GM21381 (cell line): ENCODE measurements around the gene SYCP2.
"Not testable (repeated sequence)": the region's sequence is repeated elsewhere in the genome, so short reads cannot be mapped to it uniquely, and the experiment has no call there.

Experiments used
- ATAC-seq: cut with Tn5 transposase; IDR thresholded peaks from one replicate; pipeline ENCODE4 v1.9.1; 2021; ENCODE audit warnings: mild to moderate bottlenecking, moderate library complexity; ENCODE audit not compliant: unreplicated experiment

SYCP2 gene, protein sequence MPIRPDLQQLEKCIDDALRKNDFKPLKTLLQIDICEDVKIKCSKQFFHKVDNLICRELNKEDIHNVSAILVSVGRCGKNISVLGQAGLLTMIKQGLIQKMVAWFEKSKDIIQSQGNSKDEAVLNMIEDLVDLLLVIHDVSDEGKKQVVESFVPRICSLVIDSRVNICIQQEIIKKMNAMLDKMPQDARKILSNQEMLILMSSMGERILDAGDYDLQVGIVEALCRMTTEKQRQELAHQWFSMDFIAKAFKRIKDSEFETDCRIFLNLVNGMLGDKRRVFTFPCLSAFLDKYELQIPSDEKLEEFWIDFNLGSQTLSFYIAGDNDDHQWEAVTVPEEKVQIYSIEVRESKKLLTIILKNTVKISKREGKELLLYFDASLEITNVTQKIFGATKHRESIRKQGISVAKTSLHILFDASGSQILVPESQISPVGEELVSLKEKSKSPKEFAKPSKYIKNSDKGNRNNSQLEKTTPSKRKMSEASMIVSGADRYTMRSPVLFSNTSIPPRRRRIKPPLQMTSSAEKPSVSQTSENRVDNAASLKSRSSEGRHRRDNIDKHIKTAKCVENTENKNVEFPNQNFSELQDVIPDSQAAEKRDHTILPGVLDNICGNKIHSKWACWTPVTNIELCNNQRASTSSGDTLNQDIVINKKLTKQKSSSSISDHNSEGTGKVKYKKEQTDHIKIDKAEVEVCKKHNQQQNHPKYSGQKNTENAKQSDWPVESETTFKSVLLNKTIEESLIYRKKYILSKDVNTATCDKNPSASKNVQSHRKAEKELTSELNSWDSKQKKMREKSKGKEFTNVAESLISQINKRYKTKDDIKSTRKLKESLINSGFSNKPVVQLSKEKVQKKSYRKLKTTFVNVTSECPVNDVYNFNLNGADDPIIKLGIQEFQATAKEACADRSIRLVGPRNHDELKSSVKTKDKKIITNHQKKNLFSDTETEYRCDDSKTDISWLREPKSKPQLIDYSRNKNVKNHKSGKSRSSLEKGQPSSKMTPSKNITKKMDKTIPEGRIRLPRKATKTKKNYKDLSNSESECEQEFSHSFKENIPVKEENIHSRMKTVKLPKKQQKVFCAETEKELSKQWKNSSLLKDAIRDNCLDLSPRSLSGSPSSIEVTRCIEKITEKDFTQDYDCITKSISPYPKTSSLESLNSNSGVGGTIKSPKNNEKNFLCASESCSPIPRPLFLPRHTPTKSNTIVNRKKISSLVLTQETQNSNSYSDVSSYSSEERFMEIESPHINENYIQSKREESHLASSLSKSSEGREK (N-terminal part only)

DNA sequence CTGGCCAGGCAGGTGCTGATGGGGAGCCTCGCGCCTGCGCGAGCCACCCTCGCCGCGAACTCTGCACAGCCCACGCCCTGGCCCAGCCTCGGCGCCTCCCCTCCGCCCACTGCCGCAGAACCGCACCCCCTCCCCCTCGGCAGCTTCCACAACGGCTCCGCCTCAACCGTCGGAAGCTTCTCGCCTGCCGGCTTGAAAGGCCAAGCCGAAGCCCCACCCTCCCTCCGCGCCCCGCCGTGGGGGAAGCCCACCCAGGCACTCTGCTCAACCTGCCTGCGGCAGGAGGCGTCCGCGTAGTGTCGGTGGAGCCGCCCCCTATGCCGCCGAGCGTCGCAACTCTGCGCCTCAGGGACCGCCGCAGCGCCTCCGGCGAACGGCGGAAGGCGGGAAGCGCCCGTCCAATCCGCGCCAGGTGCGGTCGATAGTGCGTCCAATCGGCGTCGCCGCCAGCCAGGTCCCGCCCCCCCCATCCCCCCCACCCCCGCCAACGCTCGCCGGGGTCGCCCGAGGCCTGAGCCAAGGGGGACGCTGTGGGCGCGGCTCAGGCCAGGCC lies at the start of gene SYCP2:
Gene SYCP2, minus strand, starts transcription at position 342 of the 553 bp plus-strand sequence. CDS start 11,224 bp downstream, outside the sequence.
- peak; percentile 16 for ATAC-seq

DNA sequence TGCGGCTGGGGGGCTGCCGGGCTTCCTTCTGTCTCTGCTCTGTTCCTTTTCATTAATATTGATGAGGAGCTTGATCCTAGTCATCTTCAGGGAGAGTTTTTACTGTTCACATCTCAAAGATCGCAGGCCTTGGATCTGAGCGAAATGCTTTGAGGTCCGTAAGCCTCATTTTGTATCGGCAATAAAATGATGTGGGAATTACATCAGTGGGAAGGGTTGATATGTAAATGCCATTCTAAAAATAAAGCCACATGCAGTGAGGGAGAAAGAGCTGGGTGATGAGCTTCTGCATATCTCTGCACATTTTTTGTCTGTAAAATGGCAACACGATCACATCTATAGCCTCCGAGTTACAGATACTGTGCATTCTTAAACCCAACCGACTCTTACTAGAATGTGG lies 49.6 kb upstream of the SYCP2 start:
- no peak for ATAC-seq

DNA sequence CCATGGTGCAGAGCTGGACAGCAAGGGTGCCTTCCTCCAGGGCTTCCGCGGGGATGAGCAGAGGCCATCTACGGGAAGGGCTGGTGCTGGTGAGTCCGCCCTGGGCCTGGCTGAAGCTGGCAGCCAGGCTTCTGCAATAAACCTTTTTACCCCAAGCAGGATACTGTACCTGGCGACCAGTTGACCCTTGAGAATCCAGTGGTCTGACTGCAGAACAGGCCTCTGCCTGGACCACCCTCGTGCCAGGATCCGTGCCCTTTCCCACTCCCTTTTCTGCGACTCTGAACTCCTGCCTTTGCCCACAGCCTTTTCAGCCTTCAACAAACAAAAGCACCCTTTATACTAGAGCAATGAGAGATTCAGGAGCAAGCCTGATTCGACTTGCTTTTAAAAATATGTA lies 43.6 kb upstream of the SYCP2 start:
- no peak for ATAC-seq

DNA sequence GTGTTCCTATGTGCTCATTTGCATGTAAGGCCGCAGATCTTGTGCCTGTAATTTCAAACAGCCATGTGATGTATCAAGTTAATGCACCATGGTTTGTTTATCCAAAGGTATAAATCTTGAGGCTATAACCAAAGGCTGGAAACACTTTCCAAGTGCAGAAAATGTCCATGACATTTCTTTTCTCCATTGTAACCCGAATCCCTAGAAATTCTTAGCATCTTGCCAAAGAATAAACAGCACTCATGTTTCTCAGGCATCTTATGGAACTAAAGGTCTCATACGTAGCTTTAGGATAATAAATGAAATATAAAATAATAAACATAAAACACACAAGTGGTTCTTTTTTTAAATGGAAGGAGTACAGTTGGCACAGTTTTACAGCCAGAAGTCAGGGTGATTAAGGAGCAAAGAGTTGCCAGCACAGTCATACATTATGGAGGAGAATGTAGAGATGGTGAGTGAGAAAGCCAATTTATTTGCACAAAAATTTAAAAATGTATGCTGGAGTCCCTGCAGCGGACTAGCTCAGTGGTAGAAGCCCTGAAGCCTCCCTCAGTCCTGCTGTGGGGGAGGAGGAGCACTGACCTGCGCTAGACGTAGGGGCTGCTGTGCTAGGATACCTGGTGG lies 42.8 kb upstream of the SYCP2 start:
- ATAC-seq = no peak

DNA sequence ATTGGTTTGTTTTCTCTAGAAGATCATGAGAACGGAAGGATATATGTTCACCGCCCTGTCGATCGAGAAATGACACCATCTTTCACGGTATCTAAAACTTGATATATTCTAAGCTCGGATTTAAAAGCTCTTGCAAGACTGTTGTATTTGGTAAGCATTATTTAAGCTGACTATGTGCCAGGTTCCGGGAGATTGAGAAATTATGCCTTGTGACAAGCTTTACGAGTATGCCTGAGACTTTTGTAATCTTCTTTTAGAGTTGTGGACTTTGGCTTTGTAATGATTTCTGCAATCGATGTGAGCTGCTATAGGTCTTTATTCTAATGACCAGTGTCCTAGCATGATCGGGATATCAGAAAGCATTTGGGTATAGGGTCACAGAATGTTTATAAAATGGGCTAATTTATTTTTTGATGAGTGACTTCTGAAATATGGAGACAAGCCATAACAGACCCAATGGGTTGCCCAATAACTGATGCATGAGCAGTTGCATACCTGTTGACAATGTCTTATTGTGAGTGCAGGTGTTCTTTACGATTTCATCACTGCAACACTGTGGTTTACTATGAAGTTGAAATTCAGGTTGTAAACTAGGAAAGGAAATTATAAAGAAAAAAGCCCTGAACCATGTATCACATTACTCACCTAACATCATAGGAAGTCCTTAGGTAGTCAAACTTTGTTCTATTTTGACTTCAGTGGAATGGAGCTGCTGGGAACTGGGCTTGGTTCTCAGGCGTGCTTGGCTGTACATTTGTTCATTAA lies 38.8 kb upstream of the SYCP2 start:
- ATAC-seq = no peak

DNA sequence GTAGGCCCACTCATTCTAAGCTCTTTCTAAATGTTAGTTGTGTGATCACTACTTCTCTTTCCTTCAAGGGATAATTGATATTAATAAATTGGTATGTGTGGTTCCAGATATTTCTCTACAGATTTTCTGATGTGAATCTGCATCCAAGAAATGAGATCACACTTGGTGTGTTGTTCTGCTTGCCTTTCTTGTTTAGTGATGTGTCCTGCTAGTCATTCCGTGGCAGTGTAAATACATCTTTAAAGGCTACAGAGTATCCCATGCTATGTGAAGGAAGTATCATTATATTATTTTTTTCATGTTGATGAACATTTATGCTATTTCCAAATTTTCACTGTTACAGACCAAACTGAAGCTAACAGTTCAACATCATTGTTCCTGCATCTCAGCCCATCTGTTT lies 38.0 kb upstream of the SYCP2 start:
- no peak for ATAC-seq

DNA sequence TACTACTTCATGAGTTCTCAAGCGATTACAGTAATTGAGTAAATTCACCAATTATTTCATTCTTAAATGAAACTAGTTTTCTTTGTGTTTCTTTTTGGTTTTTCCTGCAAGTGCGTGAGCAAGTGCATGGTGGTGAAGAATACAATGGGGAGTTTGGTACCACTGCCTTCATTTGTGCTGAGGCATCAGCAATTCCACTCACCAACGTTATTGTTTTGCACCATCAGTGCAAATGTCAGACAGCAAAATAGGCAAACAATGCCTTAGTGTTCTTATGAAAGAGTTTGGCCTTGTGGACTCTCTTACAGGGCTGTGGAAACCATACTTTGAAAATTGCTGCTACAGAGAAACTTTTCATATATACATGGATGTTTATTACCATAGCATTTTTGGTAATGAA lies 33.0 kb upstream of the SYCP2 start:
- ATAC-seq = no peak

DNA sequence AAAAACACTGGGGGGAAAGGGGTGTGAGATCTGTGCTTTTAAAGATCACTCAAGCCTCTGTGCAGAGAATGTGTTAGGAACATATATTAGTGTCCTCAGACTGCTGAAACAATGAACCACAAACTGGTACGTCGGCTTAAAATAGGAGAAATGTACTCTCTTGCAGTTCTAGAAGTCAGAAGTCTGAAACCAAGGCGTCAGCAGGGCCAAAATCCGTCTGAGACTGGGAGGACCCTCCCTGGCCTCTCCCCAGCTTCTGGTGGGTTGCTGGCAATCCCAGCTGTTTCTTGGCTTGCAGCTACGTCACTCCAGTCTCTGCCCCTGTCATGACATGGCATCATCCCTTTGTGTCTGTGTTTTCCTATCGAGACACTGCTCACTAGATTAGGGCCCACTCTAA lies 28.7 kb upstream of the SYCP2 start:
- no peak for ATAC-seq

DNA sequence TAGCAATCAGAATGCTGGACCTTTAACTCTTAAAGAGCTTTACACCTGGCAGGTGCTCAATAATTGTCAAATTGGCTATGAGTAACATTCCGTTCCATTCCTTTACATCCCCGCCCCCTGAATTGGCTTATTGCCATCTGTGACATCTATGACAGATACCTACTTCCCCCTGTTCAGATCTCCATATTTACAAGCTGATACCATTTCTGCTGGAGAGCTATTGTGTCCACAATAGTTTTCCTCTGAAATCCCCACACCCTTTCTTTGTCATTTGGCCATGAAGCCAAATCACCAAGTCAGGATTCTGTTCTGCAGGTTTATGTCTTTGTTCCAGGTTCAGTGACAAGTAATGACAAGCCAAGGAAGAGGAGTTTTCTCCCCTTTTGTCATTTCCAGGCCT lies 28.0 kb upstream of the SYCP2 start:
- ATAC-seq = no peak

DNA sequence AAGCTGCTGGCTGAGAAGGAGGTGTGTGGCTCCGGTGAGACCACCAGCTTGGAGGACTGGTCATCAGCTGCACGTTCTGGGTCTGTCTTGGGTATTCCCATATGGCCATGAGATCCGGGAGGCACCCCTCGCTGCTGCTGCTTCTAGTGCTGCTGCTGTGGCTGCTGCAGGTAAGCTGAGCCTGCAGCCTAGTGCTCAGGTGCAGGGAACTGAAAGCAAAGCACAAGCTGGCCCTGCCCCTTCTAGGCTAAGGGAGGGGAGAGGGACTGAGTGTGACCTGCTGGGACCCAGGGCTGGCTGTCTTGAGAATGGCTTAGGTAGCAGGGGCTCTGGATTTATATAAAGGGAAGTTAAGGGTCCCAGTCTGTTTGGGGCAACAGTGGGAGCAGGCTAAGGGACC lies 25.2 kb upstream of the SYCP2 start:
- no peak for ATAC-seq

DNA sequence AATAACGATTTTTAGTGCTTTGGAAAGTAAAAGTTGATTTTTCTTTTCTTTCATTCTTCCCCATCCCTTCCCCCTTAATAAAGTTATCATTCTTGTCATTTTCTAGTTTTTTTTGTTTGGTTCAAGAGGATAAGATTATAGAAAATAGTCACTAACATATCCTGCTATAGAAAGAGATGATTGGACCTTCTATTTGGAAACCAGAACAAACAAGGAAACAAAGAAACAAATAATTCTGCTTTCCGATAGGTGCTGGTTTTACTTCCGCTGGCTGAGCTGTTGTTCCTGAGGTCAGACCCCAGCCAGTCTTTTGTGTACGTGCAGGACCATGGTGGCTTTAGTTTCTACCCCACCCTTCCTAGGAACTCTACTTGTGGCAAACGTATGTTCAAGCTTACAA lies 24.7 kb upstream of the SYCP2 start, which contains the start of gene CDH26:
Gene CDH26, plus strand, starts transcription at position 301 of the 400 bp plus-strand sequence. CDS start 304 bp downstream, outside the sequence.
- ATAC-seq = no peak

DNA sequence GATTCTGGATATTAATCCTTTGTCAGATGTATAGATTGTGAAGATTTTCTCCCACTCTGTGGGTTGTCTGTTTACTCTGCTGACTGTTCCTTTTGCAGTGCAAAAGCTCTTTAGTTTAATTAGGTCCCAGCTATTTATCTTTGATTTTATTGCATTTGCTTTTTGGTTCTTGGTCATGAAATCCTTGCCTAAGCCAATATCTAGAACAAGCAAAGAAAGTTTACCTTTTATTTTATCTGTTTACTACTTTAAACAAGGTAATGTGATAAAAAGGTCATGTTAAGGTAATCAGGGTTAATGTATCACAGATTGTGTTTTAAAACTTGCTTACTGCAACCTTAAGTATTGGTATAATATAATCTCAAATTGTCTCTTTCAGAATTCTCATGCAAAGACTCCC lies 24.1 kb upstream of the SYCP2 start:
- ATAC-seq = not testable (repeated sequence)

DNA sequence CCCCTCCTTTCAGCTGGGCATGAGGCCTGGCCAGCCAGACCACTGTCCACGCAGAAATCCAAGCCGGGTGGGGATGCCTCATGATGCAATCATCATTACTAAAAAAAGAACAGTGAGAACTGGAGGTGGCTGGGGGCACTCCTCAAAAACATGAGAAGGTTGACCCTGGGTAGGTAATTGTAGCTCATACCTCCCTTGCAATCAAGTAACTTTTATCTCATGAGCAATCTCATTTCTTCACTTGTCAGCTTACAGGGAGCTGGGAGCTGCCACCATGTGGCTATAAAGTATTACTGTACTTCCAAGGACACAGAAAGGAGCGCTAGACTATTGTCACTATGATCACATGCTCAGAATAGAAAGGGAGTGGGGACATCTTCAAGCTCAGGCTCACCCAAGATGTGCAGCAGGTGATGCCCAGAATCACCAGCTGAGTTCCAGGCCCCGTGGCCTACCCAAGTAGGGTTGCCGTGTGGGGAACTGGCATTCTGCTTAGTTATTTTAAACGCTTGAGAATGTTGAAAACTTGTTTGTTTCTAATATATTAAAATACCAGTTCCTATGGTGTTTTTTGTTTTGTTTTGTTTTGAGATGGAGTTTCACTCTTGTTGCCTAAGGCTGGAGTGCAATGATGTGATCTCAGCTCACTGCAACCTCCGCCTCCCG lies 21.8 kb upstream of the SYCP2 start:
- no peak for ATAC-seq

DNA sequence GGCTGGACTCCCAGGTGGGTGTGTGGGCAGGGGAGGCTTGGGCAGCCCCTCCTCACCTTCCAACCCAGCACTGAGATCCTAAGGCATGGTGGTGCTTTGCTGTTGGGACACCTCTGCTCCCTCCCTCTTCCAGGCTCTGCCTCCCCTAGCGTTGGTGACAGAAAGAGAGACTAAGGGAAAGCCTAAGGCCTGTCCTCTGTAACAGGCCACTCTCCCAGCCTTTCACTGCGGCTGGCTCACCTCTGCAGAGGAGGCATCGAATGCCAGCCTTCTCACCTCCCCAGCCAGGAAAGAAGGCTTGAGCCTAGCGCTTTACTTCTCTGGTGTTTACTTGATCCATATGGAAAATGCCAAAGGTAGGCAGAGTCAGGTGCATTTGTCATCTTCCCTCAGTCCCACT lies 21.3 kb upstream of the SYCP2 start:
- no peak for ATAC-seq

DNA sequence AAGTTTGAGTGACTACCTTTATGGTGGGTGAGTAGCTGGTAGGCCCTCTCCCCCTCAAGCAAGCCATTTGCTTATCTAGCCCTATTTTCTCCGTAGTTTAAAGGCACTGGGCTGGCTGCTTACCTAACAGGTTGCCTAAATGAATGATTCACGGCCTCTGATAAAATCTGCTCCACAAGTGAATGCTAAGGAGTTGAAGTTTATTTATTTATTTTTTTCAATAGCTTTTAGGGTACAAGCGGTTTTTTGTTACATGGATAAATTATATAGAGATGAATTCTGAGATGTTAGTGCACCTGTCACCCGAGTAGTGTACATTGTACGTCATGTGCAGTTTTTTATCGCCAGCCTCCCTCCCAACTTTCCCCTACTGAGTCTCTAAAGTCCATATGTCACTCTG lies 16.5 kb upstream of the SYCP2 start:
- no peak for ATAC-seq

DNA sequence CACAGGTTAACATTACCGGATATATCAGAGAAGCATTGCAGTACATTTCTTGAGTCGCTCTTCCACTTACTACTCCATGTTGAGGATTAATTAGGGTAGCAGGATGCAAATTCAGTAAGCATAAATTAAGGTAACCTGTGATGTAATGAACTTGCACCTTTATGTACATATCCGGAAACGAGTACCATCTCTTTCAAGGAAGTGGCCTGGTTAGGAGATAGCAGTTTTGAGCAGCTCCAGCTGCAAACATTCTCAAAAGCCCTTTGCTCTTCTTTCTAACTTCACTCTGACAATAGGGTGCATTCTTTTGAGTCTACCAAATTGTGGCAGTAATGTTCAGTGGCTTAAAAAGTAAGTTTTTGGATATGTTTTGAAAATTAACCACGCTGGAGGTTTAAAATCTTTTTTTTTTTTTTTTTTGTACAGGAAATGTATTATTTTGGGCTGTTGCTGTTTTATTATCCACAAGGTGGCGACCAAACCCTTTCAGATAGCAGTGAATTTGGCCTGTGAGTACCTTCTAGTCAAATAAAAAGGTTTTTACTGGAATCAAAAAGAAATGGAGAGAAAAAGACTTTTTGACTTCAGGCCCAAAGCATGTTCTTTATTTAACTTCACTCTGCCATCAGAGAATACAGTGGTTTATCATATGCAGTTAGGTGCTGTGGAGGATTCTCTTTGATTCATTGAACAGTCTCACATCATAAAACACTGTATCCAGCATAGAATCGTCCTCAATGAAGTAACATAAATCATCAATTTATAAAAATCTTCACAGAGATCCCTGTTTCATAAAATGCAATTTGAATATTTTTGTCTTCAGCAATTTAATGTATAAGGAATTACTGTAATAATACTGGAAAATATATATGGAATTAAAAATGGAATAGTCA lies 15.6 kb upstream of the SYCP2 start:
- no peak for ATAC-seq

DNA sequence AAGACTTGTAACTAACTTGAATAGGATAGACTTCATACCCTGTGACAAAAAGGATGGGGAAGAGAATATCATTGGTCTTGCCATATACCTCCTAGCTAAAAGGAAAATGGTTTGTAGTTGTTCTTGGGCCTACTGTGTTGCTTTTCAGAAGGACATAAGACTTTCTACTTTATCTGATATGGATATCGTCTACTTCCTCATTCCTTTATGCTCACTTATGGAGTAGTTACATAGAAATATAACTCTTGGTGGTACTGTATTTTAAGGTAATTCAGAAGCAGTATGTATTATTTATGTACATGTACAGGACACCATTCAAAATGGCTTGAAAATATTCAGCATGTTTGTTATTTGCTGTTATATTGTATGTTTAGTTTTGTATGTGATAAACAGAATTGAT lies 14.8 kb upstream of the SYCP2 start:
- no peak for ATAC-seq

DNA sequence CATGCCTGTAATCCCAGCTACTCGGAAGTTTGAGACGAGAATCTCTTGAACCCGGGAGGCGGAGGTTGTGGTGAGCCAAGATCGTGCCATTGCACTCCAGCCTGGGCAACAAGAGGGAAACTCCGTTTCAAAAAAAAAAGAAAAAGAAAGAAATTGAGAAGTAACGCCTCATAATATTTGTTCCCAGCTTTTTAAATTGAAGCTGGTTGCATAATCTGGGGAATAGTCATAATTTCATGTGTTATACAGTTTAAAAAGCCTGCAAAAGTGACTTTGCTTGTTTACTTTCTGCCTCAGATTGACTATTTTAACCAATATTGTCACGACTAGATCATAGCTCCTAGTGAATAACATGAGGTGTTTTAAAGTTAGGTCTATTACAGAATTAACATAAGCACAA lies 13.9 kb upstream of the SYCP2 start:
- no peak for ATAC-seq
